ENCODE data around the gene CADM4.
"Not testable (repeated sequence)": the region's sequence is repeated elsewhere in the genome, so short reads cannot be mapped to it uniquely, and the experiment has no call there.

Gene CADM4

DNA sequence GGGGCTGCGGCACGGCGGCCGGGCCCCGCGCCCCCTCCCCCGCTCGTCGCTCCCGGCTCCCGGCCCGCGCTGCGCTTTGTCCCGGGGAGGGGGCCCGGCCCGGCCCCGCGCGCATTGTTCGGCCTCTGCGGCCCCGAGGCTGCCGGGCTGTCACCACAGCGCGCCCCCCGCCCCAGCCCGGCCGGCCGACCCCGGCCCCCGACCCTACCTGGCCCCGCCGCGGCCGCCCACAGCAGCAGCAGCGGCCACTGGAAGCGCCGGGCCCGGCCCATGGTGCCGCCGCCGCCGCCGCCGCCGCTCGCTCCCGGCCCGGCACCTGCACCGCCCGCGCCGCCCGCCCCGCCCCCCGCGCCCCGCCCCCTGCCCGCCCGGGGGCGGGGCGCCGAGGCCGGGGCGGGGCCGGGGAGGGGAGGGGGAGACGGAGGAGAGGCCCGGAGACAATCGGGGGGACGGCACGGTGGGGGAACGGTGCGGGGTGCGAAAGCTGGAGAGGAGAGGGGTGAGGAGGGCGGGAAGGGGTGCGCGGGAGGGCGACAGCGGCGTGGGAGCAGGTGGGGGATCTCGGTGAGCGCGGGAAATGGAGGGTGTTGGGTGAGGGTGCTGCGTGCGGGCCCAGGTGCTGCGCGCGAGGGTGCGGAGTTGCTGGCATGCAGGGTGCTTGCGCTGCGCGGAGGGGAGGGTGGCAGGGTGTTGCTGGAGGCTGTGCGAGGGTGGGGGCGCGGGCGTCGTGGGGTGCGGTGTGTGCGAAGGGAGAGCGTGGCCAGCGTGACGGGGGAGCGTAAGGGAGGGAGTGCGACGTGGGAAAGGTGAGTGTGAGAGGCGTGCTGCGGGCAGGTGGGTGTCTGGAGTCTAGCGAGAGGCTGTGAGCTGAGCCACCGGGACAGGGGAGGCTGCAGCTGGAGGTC, at the start of gene CADM4:
Gene CADM4, minus strand, starts transcription at position 332 of the 905 bp plus-strand sequence. Its CDS starts 60 bp downstream, at position 272.
- DNase-seq: peak; percentile 36

GRCh38 chr19:43688059-43688701, 48.5 kb upstream of the CADM4 start:
- DNase-seq: no peak

GRCh38 chr19:43687660-43687997, 48.0 kb upstream of the CADM4 start:
- no peak for DNase-seq

GRCh38 chr19:43684326-43684725, 44.7 kb upstream of the CADM4 start:
- no peak for DNase-seq

DNA sequence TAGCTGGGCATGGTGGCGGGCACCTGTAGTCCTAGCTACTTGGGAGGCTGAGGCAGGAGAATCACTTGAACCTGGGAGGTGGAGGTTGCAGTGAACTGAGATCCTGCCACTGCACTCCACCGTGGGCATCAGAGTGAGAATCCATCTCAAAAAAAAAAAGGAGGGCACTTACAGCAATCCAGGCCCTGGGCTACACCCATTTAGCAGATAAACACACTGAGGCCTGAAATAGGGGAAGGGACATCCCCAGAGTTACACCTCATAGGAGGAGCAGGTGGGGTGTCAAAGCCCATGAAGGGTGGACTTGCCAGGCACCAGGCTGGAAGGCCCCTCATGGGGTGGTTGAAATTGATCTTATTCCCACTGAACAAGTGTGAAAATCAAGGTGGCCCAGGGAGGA, 44.3 kb upstream of the CADM4 start:
- no peak for DNase-seq

DNA sequence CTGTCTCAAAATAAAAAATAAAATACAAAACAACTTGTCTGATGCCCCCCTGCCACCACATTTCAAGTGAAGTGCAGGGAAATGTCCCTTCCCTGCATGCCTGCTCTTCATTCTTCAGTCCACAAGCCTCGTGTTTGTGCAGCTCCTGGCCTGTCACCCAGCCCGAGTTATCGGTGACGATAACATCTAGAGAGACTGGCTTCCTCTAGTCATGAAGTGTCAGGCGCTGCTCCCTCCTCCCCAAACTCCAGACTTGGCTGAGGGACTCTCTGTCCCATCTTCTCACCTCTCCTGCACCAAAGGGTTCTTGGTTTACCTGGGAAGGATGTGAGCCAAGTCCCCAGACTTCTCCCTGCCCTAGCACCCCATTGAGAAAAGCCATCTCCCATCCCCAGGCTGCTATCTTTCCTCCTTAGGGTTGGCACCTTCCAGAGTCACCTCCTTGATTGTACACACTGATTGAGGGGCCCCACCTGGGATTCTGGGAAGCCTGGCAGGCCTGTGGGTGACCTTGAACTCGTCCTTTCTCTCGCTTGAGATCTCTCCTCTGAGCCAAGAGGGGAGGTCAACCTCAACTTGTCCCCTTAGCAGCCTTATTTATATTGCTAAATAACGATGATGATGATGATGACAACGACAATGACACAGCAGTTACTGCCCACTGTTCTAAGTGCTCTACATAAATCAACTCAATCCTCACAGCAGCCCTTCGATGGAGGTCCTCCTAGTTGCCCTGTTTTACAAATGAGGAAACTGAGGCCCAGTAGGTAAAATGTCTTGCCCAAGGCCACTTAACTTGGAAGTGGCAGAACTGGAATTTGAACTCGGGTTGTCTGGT, 43.4 kb upstream of the CADM4 start:
- DNase-seq: no peak

GRCh38 chr19:43682269-43682668, 42.6 kb upstream of the CADM4 start:
- DNase-seq: not testable (repeated sequence)

DNA sequence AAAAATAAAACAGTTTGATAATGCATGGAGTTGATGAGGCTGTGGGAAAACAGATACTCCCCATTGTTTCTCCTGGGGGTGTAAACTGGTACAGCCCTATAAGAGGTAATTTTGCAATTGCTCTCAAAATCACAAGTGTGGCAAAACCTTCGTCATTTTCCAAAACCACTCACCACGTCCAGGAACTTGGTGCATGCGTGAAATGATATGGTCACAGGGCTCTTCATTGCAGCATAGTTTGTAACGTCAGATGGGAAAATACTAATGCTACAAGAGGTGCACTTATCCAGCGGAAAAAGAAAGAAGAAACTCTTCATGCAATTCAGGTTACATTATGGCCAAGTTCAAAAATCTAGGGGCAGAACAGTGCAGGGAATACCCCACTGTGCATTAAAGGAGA, 42.2 kb upstream of the CADM4 start:
- DNase-seq: no peak

DNA sequence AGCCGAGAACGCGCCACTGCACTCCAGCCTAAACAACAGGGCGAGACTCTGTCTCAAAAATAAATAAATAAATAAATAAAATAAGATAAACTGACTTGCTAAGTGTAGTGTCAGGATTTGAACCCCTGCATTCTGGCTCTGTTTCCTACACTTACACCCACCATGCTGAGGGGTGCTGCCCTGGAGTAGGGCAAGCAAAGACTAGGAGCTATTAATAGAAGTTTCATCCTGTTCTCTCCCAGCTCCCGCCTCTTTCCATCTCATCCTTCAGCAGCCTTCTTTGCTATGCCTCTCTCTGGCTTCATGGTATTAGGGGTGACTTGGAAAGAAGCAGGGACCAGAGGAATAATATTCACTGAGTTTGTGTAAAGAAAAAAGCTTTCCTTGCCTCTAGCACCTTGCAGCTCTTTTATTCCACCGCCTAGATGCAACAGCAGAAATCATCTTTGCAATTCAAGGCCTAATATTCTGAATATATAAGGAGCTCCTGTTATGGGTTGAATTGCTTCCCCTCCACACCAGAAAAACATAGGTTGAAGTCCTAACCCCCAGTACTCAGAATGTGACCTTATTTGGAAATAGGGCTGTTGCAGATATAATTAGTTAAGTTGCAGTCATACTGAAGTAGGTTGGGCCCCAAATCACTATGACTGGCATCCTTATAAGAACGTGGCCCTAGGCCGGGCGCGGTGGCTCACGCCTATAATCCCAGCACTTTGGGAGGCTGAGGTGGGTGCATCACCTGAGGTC, 39.0 kb upstream of the CADM4 start:
- no peak for DNase-seq

- DNase-seq: no peak
These were observed 36.3 kb upstream of the CADM4 start for GRCh38 chr19:43675906-43676305.

GRCh38 chr19:43675269-43675879, 35.7 kb upstream of the CADM4 start:
- DNase-seq: no peak

DNA sequence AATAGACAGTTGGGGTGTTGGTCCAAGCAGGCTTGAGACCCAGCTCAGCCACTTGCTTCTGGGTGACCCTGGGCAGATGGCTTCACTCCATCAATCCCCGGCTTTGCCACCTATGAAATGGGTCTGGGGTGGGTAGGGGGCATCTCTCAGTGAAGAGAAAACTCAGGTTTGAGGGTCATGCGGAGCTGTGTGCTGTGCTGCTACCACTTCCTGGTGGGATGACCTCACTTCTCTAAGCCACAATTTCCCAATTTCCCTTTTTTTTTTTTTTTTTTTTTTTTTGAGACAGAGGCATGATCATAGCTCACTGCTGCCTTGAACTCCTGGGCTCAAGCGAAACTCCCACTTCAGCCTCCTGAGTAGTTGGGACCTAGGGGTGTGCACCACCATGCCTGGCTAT, 34.9 kb upstream of the CADM4 start:
- DNase-seq: no peak

DNA sequence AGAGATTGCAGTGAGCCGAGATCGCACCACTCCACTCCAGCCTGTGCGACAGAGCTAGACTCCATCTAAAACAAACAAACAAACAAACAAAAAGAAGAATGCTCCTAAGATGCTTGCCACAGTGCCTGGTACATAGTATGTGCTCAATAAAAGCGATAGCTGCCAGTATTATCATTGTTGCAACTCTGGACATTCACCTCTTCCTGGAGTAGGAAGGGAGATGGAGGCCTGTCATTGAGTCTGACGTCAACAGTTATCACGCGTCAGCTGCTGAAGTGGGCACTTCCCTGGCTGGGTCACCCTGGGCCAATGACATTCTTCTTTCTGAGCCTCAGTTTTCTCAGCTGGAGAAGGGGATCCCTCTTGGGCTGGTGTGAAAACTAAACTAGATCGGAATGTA, 34.5 kb upstream of the CADM4 start:
- DNase-seq: no peak

DNA sequence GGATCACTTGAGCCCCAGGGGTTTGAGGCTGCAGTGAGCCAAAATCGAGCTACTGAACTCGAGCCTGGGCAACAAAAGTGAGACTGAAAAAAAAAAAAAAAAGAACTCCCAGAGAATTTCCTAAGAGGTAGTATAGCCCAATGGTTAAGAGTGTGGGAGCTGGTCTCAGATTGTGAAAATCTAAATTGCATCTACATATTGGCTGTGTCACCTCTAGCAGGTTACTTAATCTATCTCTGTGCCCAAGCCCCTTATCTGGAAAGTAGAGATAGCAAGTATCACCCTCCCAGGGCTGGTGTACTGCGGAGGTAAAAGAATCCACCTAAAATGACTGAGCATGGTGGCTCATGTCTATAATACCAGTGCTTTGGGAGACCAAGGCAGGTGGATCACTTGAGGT, 34.0 kb upstream of the CADM4 start:
- no peak for DNase-seq

GRCh38 chr19:43672061-43672679, 32.5 kb upstream of the CADM4 start:
- no peak for DNase-seq

GRCh38 chr19:43668406-43669109, 28.9 kb upstream of the CADM4 start:
- DNase-seq: peak; percentile 89

DNA sequence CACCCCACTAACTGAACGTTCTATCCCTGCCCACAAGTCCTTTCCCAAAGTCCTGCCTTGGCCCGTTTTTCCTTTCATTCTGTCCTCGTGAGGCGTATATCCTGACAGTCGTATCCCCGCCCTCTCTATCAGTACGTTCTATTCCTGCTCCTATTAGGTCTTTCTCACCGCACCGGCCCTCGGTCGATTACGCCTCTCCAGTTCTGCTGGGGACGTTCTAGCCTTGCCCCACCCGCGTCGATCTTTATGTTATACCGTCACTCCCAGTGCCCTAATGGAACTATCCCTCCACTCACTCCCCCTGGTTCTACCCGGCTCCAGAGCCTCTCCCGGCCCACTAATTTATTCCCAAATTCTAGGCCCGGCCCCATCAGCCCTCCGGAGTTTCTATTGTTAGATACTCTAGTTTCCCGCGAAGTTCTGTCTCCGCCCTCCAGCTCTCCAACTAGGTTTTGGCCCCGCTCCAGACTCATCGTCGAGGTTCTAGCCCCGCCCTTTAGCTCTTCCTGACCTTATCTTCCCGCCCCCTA, 28.3 kb upstream of the CADM4 start:
- DNase-seq: no peak

- no peak for DNase-seq
These were observed 27.7 kb upstream of the CADM4 start for GRCh38 chr19:43667126-43667875.

GRCh38 chr19:43664018-43664417, 24.4 kb upstream of the CADM4 start:
- peak; percentile 18 for DNase-seq

GRCh38 chr19:43662487-43662886, 22.8 kb upstream of the CADM4 start:
- DNase-seq: no peak

All from activated effector memory CD4-positive, alpha-beta T cell treated with Interleukin-2 at 50 U/mL for 16 hours (primary cell).